IPS DF 19.7 (cell line): ENCODE measurements around the gene CCDC196.

ENCODE experiments used
- DNase-seq: peaks from one replicate; pipeline ENCODE4 v3.0.0-alpha.2; 2013; ENCODE audit warnings: low read depth, low spot score

Gene CCDC196, protein sequence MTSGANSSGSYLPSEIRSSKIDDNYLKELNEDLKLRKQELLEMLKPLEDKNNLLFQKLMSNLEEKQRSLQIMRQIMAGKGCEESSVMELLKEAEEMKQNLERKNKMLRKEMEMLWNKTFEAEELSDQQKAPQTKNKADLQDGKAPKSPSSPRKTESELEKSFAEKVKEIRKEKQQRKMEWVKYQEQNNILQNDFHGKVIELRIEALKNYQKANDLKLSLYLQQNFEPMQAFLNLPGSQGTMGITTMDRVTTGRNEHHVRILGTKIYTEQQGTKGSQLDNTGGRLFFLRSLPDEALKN

DNA sequence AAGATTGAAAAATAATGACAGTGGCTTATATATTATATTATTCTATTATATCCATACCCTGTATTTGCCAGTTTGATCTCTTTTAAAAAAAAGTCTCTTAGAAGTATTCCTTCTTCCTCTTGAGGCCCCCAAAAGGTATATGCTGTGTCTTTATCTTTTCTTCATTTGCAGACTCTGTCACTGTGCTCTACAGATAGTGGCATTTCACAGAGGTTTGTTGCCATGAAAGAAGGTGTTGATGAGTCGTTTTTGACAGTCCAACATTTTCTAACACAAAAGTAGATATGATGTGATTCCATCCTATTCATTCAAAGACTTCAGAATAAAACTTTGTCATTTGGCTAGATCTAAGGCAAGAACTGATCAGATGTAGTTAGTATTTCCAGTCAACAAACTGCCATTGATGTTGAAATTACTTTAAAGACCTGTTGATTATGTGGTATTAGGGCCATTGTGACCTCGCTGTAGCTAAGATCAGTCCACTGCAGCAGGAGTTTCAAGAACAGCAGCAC lies at the start of gene CCDC196:
Gene CCDC196 (plus strand): TSS at position 462 of the 512 bp plus-strand sequence. CDS start 132 bp downstream, outside the sequence.
- no peak for DNase-seq

DNA sequence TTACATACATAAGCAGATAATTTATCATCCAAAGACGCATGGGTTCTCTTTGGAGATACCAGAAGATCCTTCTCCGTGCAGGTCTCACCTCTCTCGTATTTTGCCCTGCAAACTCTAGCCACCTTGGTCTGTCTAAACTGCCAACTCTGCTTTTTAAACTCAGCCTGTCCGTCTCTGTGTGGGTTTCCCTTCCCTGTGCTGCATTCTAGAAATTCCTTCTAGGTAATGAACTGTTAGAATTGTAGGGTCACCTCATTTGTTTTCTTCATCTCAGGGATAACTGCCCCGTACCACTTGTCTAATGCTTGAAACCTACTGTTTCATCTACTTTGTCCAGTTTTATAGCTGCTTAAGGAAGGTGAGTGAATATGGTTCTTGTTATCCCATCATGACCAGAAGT lies 45.4 kb upstream of the CCDC196 start:
- no peak for DNase-seq

DNA sequence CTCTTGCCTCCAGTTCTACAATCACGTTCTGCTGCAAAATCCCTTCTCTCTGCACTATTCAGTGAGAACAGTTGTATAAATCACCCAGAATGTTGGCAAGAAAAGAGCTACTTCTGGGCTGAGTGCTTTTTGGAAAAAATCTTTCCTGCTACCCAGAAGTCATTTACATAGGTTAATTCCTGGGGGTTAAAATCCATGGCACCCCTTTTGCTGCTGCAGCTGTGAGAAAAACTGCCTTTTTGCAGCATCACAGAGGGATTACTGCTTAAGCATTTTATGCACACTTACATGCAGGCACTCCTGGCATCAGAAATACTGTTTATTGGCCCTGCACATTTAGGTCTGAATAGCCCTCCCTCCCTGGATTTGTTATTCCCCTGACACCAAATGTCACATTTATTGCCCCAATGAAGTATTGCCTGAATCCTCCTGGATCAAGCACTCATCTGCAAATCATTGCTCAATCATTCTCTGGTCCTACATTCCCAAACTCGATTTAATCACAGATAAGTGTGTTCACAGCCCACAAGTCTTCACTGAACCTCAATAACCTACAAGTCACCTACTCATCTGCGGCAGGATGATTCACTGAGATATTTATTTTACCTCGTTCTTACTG lies 43.1 kb upstream of the CCDC196 start:
- no peak for DNase-seq

DNA sequence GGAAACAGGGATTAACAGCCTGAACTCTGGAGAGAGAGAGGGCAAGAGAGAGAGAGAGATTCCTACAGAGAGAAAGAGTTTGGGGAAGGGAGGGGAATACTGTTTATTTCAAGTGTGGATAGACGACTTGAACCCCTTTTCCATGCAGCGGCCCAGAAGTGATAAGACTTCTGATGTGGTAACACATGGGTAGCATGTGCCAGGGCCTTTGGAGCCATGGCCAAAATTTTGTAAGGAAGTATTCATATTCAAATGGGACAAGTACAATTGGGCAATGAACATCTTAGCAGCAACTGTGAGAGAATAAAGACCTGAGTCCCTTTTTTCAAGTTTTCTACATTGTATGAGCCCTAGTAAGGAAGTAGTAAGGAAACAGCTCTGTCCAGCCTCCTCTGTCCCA lies 42.4 kb upstream of the CCDC196 start:
- DNase-seq = no peak

DNA sequence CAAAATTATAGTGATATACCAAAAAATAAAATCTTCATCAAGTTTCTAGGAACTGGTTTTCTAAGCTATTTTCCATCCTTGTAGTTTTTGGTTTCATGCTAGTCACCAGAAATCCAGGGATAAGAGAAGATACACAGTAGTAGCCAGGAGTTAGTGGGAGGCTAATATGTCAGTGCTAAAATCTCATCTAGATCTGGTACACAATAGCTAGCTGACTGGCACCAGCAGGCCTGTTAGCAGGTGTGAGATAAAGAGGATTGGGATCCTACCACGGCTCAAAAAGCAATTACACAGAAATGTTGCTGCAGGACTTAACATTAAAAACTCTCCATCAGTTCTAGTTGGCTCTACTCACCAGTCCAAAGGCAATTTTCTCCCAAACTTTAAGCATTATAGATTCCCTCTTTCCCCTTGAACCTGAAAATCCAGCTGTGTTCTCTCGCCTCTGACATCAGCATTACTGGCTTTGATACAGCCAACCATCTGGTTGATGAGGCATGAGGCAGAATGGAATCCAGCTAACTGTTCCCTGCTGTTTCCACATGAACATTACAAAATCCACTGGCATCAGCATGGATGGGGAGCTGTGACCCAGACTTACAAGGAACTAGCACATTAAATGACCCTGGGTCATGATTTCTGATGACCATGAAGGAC lies 41.8 kb upstream of the CCDC196 start:
- no peak for DNase-seq

DNA sequence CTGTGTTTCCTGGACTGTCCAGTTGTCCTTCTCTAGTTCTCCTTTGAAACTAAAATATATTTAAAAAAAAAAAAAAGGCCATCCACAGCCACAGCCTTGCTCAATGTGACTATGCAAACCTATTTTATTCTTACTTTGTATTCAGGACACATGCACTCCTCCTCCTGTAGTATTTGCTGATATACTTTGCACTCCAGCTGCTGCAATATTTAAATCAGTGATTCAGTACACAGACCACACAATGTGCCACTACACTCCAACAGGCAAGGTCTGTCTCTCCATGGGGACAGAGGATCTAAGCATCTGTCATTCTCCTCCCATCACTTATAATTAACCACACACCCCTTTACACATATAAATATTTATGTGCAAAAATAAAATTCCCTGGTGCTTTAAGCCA lies 40.2 kb upstream of the CCDC196 start:
- no peak for DNase-seq

DNA sequence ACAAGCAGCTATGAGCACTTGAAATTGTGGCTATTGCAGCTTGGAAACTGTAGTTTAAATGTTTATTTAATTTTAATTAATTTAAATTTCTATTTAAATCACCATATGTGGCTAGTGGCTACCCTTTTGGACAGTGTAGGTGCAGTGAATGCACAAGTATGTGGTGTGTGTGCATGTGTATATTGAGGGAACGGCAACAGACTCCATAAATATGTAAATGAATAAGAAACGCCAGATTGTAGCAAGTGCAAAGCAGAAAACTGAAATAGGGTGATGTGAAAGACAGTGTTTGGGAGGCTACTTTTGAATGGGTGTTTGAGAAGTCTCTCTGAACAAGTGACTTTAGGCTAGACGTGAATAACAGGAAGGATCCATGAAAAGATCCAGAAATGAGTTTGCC lies 32.7 kb upstream of the CCDC196 start:
- DNase-seq = no peak

DNA sequence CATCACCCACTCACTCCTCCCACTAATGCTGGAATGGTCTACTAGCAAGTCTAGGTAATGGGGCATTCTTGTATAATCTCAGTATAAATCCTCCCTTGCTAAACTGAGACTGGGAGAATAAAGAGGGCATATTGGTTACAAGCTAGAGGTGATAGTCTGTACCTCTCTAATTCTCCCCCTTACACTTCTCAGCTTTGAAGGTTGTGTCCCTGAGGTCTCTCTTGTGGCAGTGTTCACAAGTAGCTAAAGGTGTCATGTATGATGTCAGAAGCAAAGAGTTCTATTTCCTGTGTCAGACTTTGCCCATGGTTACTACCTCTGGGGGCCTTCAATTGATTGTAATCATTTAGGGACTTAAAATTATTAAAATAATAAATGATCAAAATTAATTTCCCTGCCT lies 26.6 kb upstream of the CCDC196 start:
- DNase-seq = no peak

DNA sequence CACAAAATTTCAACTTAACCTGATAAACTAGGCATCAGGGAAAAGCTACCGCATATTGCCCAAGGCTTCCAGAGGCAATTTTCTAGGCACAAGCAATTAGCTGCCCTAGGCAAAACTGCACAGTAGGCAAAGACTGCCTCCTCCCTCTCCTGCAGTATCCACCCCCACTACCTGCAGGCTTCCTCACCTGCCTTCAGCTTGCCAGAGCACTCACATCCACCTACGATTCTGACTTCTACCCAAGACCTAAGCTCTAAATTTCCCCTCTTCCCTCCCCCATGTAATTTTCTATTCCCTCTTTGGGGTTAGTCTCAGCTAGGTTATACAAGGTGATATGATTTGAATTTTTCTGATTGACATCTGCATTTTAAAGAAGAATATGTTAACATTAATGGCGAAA lies 21.9 kb upstream of the CCDC196 start:
- DNase-seq = no peak

DNA sequence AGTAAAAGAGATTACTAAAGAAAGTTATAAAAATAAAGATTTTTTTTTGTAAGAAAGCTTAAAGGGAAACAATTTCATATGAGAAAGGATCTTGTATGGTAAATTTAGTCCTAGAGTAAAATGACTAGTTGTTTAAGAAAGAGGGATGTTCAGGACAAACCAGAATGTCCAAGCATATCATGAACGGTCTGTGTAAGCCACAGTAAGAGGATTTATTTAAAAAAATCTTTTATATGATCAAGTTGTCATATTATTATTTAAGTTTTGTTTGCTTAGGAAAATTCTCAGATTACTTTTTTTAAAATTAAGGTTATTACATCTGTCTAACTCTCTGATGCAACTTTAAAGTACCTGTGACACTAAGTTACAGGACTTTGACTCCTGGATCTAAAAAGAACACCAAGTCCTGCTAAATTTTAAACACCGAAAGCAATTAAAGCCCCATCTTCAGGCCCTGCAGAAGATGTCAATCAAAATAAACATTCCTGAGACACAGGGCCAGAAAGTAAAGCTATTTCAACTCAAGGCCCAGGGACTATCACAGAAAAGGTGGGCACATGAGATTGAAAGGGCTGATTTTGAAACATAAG lies 17.3 kb upstream of the CCDC196 start:
- DNase-seq = no peak

DNA sequence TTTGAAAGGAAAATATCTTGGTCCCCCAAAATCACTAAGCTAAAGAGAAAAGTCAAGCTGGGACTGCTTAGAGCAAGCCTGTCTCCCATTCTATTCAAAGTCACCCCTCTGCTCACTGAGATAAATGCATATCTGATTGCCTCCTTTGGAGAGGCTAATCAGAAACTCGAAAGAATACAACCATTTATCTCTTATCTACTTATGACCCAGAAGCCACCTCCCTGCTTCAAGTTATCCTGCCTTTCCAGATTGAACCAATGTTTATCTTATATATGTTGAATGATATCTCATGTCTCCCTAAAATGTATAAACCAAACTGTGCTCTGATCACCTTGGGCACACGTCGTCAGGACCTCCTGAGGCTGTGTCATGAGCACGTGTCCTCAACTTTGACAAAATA lies 14.6 kb upstream of the CCDC196 start:
- no peak for DNase-seq

DNA sequence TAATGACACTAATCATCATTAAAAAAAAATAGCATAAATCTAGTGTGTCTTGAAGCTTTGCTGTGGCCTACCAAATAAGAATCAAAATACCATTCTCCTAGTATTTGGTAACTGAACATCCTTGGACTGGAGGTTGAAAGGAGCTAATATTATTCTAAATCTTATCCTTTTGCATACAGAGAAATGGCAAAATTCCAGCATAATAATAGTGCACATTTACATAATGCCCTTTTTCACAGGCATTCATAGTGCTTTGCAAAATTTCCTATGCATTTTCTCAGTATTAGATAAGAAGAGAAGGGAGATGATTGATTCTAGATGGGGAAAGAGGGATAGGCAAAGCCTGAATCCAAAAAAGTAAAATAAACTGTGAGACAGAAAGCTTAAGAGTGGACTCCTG lies 13.9 kb upstream of the CCDC196 start:
- no peak for DNase-seq

DNA sequence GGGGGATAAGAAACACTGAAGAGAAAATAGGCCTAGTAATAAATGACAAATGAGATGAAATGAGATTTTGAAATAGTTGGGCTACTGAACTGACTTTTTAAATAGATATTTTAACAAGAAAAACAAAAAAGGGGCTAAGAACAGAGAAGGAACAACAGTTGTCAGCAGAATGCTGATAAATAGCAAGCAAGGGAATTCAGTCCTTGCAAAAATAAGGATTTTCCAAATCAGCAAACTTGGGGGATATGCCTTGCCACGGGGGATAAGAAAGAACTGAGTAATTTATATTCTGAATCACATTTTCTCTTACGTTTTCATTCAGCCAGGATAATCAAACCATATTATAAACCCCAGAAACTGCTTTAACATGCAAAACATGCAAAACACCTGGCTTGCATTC lies 12.9 kb upstream of the CCDC196 start:
- no peak for DNase-seq

DNA sequence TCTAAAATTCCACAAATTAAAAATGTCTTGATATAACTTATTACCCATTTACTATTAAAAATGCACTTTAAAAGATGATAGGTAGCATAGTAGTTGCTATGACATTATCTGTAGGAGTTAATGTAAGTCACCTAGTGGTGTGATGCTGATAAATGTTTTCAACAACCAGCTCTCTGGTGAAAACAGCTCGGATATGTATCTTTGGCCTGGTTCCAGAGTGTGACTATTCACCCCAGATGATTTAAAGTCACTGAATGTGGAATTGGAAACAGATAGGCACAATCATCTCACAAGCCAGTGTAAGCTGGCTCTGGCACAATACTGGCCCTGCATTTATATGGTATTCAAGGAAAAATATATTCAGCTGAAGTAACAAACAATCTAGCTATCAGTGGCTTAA lies 9.2 kb upstream of the CCDC196 start:
- DNase-seq = no peak

DNA sequence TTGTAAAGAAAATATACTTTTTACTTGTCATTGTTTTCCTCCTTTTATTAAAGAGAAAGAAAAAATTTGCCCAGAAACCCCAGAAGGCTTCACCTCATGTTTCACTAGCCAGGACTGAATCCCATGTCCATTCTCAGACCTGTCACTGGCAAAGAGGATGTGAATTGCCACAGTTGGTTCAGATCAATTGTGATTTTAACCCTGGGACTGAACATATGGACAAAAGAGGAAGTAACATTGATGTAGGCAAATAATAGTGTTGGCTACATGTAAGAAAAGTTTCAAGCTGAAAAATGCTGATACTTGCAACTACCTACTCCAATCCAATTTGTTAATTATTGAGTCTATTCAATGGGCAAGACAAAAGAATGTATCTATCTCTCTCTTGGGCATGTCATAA lies 8.6 kb upstream of the CCDC196 start:
- no peak for DNase-seq

DNA sequence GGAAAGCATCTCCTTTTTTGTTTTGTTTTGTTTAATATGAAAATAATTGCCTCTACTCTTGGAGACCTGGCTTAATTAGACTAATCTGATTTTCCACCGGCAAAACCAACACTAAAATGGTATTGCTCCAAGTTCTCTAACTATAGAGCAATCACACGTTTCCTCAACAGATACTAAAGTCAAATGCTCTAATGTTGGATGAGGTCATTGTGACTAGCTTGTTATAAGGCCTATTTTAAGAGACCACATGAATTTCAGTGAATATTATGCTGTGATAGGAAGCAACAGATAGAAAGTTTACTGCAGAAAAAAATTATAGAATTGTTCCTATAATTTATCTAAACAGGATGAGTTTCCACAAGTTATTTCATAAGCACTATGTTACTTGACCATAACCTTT lies 3.3 kb upstream of the CCDC196 start:
- DNase-seq = no peak

DNA sequence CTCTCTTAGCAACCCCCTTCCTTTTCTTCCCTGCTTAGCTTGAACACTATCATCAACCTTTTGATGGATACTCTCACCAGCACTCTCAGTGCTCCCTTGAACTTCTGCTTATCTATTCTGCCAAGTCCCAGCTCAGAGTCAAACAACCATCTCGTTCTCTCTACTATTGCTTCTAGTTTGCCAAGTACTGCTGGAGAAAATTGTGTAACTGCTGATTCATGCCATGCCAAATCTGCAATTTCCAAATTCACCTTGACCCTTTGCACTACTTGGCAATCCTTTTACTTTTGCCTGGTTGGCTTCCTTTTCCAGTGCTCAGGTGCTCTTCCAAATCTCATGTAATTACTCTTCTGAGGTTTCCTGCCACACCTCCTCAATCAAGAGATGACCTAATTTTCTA lies 2.8 kb upstream of the CCDC196 start:
- DNase-seq = no peak

DNA sequence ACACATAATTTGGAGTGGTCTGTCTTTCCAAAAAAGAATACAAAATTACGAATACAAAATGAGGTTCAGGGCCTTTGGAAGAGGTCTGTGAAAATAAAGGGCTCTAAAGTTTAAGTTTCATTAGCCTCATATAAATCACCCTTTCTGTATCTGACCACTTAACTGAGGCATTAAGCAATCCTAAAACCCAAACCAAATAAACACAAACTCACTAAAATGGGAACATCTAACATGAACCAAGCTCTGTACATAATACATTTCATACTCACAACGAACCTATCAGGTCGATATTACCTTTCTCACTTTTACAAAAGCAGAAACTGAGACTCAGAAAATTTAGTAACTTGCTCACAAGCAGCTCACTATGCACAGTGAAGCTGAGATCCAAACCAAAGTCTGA lies 1.1 kb upstream of the CCDC196 start:
- no peak for DNase-seq

DNA sequence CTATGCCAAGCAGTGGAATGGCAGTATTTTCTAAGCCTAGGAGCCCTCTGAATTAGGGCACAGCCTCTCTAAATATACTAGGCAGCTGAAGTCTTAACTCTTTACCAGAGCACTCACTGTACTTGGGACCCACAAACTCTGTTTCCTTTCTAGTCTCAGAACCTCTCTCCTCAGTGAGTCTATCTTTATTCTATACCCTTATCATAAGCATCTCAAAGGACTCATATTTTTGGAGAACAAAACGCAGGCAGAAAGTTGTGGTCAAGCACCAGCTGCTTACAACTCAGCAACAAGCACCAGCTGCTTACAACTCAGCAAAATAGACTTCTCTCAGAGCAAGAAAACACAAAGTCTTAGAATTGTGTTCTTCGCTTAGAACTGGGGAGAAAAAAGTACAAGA lies 993 bp downstream of the CCDC196 start:
- no peak for DNase-seq

DNA sequence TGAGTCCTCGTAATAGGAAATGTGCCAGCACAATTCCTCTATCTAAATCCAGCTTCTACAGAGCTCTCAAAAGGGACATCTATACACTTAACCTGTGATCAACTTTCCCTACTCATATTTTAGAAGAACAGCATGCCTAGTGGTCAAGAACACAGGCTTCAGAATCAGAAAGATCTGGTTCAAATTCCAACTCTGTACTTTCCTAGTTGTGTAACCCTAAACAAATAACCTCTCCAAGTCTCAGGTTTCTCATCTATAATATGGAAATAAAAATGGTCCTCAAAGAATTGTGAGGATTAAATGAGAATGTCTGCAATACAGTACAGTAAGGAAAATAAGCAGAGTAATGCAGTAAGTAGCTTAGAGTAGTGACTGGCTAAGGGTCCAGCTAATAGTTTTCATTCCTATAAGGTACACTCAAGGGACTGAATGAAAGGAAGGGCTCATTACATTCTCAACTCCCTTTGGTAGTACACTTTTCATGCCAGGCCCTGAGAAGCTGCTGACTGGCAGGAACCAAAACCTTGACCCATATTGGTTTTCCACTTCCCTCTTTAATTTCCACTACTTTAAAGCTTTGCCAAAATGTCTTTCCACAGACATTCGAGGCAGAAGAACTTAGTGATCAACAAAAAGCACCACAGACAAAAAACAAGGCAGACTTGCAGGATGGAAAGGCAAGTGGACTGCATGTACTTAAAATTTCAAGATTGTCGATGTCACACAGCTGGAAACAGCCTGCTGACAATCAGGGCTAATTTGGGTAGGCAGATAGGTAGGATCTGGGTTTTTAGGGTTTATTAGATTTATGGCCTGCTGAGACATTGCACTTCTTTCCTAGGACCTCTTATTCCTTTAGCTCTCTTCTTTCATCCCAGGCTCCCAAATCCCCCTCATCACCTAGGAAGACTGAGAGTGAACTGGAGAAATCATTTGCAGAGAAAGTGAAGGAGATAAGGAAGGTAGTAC lies 4.3 kb downstream of the CCDC196 start:
- no peak for DNase-seq

DNA sequence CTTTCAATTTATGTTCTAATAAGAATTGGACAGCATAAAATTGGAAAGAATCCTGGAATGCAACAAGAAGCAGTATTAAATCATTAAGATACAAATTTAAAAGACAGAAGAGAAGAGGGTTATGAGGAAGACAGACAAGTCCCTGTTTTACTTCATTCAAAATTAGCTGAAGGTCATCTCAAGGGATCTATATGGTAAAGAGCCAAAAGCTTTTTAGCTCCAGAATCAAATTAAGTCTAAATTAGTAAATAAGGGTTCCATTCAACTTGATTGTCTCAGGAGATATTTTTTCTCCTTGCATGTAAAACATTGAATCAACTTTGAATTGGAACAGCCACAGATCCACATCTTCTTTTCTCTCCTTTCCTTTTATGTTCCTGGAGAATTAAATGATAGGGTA lies 7.6 kb downstream of the CCDC196 start:
- no peak for DNase-seq
